SKM-1 treated with dmso at 0.1 percent for 144 hours (cell line): ENCODE measurements around the gene ZNF385C.

Source experiments
- DNase-seq: peaks from one replicate; lab custom pipeline; 2025; ENCODE audit not compliant: unreplicated experiment; lab: John Stamatoyannopoulos, UW

The ZNF385C gene

DNA sequence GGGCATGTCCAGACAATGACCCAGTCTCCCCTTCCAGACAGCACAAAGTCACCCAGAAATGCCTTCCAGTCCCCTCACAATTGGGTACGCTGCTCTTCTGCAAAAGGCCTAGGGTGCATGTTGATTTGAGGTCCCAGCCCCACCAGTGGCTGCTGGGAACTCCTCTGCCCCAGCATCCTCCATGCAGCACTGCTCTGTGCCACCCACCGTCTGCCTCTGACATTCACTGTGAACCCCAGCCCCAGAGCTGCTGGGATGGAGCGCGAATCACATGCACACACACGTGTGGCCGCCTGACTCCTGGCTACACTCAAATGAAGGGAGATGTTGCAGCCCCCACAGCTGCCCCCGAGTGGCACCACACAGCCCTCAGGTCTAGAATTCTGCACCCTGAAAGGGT lies 46.6 kb downstream of the ZNF385C start:
- no peak for DNase-seq

DNA sequence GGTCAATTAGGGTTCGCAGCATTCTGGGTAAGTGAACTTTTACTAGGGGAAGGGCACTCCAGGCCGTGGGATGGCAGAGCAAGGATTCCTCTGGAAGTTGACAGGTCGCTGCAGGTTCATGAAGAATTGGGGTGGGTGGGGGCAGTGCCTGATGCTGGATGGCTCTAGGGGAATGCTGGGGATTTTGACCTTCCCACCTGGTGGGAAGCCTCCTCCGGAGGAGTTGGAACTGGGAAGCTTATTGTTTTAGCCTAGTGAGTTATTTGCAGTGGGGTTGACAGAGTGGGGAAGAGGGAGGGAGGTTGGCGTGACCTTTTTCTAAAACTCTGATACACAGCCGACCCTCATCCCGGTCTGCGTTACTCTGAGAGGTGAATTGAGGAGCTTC lies 47.3 kb downstream of the ZNF385C start:
- DNase-seq = no peak

DNA sequence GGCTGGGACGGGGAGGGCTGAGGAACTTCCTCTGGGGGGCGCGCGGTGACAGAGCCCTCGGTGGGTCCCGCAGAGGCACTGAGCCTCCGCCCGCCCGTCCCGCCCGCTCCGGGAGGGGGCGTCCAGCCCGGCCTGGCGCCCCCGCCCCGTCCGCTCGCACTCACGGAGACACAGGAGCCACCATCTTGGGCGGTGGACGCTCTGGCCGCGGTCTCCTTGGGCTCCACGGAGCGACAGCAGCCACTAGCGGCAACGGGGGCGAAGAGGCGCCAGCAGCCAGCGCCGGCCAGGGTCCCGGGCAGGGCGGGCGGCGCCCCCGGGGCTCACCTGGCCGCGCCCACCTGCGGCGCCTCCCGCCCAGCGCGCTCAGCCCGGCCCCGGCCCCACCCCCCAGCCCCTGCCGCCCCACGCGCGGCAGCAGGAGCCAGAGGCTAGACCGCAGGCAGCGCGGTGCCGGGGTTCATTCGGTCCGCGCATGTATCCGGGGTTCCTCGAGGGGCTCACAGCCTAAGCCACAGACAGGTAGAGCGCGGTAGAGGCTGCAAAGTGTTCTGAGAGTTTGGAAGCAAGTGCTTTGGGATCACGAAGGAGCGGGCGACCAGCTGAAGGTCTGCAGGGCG lies 47.8 kb downstream of the ZNF385C start, which contains the start of gene C17orf113:
Gene C17orf113 (minus strand): TSS at position 209 of the 620 bp plus-strand sequence. CDS start 7,225 bp downstream, outside the sequence.
- peak; percentile 24 for DNase-seq

DNA sequence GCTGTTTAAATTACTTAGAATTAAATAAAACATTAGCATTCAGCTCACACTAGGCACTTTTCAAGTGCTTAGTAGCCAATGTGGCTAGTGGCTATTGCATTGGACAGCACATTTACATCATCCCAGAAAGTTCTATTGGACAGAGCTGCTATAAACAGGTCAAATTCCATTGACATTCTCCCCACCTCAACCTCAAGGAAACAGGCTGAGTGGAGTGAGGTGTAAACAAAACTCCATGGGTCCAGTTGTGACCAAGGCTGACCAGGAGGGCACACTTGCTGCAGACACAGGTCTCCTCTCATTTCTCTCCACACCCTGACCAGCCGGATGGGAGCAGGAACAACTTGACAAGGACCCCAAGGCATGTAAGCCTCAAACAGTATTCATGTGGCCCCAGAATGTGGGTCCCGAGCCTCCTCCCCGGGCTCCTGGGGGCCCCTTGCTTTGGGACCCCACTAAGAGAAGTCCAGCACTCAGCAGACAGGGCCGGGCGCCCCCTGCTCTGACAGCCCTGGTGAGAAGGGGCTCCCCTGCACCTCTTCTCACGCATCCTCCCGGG lies 48.4 kb downstream of the ZNF385C start:
- no peak for DNase-seq

DNA sequence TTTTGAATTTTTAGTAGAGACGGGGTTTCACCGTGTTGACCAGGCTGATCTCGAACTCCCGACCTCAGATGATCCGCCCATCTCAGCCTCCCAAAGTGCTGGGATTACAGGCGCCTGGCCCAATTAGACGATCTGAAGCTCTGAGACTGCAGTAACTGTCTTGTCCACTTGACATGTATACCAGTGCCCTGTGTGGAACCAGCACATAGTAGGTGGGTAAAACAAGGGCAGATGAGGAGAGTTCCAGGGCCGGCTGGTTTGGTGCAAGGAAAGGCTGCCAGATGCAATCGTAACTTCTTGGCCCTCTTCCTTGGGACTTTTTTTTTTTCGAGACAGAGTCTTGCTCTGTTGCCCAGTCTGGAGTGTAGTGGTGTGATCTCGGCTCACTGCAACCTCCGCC lies 50.9 kb downstream of the ZNF385C start:
- DNase-seq = no peak

DNA sequence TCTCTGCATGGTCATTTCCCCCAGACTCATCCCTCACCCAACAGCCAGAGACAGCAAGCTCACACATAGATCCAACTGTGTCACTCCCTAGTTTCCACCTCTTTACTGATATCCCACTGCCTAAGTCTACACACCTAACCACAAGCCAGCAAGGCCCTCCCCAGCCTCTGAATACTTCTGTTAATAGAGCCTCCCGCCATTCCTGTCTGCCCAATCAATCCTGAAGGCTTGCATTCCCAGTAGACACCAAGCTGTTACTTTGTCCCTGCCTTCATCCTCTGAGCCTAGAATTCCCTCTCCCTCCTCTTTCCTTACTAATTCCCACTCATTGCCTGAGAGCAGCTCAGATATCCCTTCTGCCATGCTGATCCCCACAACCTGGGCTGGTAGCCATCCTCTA lies 52.6 kb downstream of the ZNF385C start:
- DNase-seq = no peak

DNA sequence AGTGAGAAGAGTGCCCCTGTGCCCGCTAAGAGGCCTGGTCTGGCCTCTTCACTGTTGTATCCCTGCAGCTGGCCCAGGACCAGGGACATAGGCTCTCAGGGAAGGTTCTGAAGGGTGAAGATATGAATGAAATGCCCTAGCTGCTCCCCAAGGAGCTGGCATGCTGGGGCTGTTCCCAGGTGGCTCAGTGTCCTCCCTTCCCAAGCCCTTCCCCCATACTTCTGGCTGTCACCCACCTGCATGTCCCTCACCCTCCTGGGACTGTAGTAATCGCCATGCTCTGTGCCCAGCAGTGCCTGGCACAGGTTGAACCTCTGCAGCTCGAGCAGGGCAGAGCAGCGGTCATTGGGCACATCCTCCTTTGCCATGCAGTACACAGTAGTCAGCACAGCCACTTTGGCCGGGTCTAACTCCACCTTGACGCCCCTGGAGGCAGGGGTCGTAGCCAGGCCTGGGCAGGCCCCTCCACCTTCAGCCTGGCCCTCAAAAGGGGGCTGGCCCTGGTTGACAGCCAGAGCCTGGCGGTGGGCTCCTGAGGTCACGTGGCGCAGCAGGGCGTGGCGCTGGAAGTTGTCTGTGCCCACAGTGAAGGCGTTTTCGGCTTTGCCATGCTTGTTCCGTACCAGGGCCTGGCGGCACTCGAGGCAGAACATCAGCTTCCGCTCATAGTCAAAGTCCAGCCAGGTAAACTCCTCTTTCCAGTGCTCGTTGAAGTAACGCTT lies 55.5 kb downstream of the ZNF385C start:
- no peak for DNase-seq

DNA sequence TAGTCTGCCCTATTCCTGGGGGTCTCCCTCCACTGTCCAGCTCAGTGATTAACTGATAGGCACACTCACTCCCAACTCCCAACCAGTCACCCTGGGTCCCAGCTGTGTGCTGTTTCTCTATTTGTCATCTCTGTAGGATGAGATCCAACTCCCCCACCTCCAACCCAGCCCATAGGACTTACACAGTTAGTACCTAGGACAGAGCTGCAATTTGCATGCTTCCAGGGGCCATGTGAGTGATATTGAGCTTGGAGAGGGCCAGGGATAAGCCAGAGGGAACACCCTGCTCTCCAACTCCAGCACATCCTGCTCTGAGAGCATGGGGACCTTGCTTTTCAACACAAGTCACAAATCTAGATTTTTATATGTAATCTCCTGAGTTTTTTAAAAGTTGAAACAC lies 56.7 kb downstream of the ZNF385C start:
- DNase-seq = no peak

DNA sequence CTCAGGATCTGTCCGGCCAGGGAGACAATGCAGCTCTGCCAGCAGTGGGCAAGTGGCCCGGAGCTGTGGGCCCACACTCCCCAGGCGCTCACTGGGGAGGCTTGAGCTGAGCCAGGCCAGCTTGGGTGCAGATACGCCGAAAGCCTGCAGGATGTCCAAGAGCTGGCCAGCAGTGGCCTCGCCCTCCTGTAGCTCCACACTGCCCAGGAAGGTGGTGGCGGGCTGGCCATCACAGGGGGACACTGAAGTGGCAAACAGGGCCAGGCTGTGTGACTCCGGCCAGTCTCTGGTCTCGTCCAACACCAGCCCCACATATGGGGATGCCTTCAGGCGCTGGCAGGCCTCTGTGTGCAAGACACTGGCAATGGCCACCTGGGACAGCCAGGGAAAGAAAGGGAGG lies 57.5 kb downstream of the ZNF385C start:
- DNase-seq = no peak

DNA sequence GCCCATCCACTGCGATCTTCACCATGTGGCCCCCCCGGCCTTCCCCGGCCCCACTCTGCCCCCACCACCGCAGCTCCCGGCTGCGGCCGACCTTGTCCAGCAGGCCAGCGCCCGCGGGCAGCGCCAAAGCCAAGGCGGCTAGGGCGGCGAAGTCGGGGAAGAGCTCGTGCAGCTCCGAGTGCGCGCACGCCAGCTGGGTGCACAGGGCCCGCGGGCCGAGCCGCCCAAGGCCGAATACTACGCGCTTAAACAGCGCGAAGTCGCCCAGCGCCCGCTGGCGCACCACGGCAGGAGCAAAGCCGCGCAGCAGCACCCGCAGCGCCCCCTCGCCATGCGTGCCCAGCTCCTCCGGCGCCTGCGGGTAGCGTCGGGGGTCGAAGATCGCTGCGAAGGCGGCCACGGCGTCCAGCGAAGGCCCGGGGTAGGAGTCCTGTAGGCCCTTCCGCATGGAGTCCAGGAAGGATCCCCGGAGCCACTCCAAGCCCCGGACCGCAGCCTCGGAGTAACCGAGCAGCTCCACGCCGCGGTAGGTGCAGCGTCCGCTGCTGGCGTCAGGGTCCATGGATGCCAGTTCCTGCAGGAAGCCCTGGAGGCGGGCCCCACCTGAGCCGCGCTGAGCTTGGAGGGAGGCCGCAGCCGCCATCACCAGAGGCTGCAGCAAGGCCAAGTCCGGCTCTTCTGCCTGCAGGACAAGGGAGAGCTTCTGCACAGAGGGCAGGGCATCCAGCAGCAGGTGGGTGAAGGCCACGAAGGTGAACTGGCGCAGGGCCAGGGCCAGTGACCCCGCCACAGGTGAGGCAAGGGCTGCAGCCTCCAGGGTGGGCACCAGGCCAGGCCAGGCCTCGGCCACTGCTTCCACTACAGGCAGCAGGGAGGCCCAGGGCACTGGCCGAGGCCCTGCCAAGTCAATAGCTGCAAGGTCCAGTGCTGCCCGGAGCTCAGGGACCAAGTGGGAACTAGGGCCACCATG lies 58.2 kb downstream of the ZNF385C start:
- DNase-seq = no peak

DNA sequence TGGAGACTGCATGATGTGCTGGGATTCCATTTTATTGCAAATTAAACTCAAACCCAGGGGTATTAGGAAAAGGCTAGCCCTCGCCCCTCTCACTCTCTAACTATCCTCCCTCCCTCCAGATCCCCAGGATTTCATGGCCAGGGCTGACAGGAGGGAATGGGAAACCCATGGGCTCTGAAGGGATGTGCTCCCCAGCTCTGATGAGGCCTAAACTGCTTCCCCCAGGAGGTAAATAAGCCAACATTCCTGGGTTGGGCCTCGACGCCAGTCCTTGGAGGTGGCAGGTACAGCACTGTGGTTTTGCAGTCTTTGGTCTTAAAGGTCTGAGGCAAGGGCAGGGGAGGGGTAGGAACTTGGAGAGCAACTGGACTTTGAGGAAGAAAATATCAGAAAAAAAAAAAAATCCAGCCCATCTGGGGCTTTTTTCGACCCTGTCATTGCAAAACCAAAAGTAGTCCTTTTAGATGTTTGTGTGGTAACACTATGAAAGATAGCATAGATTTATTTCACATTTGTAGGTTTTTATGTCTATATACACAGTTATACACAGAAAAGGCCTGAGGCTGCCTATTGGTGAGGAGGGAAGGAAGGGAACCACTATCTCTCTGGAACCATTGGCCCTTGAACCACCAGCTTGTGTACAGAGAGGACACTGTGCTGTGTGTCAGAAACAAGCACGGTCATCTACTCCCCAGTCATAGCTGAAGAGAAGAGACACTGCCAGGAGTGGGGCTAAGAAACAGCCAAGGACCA lies 59.9 kb downstream of the ZNF385C start:
- DNase-seq = no peak

DNA sequence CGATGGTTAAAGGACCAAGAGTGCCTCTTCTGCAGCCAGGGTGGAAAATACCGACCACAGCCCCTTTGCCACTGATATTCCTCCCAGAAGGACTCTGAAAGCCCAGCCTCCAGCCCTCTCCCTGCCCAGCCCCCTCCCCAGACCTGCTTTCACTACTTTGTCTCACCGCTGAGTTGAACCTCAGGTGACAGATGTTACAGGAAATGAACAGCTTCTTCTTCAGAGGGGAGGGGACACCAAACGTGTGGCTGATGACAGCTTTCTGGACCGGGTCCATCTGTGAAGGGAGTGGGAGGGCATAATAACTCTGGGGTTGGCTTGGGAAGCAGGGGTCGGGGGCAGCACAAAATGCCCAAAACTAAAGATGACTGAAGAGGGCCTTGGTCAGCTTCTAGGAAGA lies 64.2 kb downstream of the ZNF385C start:
- no peak for DNase-seq

DNA sequence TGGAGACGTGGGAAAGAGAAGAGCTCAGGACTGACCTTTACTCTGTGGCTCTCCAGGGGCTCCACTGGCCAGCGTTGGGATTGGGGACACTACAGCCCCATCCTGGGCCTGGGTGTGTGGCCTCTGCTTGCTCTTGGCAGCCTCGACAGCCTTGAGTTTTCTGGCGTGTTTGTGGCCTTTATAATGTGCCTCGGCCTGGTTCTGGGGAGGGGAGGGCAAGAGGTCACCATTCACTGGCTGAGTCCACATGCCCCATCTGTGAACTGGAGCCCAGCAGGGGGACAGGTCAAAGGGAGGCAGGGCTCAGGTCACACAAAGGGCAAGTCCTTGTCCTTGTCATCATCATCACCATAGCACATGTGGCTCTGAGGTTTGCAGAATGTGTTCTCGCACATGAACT lies 66.7 kb downstream of the ZNF385C start:
- DNase-seq = no peak

DNA sequence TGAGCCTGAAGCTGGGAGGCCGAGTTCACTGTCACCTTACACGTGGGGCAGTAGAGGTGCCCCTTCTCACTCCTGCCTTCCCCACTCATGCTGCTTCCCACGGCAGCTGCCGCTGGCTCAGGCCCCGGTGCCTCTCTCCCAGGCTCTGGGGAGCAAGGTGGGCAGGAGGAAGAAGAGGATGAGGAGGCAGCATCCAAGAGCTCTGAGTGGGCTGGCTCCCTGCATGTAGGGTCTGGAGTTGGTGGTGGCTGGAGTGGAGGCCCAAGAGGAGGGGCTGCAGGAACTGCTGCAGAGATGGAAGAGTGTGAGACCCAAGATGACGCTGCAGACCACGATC lies 69.5 kb downstream of the ZNF385C start:
- no peak for DNase-seq

DNA sequence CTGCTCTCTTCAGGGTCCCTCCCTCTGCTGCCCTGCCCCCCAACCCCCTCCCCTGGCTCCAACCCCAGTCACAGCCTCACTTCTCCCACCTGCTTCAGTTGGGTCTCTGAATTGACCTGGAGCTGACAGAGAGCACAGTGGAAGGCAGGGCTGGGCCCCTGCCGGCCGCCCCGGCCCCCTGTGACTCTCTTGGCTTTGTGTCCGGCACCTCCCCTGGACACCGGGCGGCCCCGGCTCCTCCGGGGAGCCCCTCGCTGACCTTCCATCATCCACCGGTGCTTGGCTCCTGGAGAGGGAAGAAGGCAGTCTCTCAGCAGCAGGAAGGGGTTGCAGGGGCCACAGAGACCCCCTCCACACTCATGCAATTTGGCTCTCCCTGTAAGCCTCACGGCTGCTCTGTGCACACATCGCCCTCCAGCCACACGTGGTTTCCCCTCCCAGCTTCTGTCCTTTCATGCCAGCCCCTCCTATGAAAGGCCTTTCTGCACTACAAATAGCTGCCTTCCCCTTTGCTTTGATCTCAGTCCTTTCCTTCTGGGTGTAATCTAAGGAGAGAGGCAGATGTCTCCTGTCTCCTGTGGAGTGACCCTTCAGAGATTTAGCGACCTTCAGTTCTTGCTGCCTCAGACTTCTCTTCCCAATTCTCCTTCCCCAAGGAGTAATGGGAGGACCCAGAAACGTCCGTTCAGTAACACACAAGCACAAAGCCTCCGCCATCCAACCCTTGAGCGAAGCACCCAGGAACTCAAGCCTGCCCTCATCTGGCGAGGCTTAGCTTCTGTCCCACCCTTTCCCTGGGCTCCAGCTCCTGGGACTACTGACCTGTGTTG lies 70.1 kb downstream of the ZNF385C start:
- DNase-seq = no peak

DNA sequence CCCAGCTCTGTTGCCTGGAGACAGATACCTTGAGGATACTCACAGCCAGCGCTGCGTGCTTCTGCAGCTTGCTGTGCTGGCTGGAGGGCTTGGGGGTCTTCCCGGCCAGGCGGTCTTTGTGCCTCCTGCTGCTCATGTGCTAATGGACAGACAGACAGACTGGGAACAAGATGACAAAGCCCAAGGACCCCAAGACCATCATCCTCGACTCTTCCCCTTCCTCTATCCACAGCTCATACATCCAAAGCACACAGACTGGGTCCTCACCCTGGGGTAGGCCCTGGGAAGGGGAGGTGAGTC lies 70.7 kb downstream of the ZNF385C start:
- DNase-seq = no peak

DNA sequence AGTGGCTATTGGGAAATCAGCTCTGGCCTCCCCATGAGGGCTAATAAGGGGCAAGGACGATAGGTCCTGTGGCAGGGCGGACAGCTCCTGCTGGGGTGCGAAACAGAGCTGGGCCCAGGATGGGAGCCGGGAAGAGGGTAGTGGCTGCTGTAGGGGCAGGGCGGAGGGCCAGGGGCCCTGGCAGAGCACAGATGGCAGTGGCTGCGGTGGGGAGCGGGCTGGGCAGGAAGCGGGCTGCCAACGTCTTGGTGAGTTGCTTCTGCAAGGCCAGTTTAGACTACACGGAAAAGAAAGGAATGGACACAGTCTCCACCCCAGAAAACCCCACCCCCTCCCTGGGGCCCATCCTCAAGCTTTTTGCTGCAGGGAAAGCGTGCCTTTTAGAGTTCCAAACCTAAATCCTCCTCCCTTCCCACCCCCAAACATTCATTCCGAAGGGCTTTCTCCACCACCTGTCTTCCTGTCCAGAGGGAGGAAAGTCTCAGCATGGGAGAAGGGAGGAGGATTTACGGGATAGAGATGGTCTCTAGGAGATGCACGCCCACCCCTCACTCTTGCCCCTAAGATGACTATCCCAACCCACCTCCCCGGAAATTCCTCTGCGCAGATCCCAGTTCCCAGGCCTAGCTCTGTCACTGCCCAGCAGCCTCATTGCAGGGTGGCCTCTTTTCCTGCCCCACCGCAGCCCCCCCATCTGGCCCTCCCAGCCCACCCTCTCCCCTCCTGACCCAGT lies 71.2 kb downstream of the ZNF385C start:
- no peak for DNase-seq

DNA sequence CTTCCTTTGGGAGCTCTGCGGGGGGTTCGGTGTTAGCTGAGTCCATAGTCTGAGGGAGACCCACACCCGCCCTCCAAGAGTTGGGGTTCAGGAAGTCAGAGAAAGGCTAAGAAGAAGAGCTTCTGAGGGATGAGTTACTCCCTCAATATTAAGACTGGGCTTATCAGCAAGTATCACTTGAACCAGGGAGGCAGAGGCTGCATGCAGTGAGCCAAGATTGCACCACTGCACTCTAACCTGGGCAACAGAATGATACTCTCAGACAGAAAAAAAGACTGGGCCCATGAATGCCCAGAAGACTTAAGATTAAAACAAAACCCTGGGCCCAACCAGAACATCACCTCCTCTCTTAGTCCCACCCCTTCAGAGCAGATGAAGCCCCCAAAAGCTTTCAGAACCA lies 72.3 kb downstream of the ZNF385C start:
- DNase-seq = no peak

DNA sequence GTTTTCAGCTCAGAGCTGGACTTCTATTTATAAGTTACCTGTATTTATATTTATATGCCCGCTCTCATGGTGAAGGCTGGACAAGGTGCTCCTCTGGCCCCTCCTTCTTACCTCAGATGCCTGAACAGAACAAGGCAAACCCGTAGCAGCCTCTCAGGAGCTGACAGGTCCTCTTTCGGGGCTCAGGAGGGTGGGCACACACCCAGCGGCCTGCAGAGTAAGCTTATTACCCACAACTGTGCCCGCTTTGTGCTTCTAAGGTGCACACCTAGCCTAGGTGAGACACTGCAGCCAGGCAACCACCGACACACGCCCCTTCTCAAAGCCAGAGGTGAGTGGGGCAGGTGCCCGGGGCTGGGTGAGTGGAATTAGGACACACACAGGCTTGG lies 73.1 kb downstream of the ZNF385C start:
- DNase-seq = no peak
